HG03565 (cell line): ENCODE results near the gene IQCK.

Source experiments
- ATAC-seq: cut with Tn5 transposase; IDR thresholded peaks from one replicate; pipeline ENCODE4 v1.9.1; 2021; ENCODE audit warnings: mild to moderate bottlenecking, moderate library complexity; ENCODE audit not compliant: unreplicated experiment

Gene IQCK

DNA sequence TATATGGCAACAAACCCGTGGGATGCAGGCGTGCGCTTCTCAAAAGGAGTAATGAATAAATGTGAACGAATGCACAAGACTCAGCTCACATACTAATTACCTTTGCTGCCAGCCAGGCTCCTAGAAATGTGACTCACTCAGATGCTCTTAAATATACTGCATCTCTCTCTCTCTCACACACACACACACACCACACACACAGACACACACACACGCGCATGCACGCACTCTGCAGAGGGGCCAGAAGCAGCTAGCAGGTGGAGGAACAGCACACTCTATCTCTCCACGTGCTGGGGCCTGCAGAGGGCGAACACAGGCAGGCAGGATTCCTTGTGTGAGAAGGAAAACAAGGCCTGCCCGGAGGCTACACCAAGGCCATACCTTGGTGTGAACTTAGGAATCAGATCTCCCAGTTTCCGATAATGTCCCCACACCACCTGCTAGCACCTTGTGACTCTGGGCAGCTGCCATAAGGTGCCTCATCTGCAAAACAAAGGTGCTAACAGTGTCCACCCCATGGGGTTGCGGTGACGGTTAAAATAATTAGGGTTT lies 161.2 kb downstream of the IQCK start:
- no peak for ATAC-seq

GRCh38 chr16:19881028-19881427 lies 163.0 kb downstream of the IQCK start:
- ATAC-seq = no peak

DNA sequence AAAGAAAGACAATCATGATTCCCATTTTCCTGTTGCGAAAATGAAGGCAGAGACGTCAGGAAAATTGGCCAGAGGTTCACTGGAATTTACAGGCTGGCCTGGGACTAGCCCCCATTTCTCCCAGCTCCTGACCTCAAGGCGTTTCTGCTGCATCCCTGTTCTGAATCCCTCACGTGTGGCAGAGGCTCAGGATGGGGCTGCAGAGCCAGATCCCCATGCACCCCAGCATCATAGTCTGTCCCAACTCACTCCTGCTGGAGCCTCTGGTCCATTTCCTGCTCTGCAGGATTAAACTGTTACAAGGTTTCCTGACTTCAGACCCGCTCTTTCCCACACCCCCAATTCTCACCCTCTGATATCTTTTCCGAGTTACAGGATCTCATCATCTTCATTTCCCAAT lies 163.7 kb downstream of the IQCK start:
- ATAC-seq = no peak

DNA sequence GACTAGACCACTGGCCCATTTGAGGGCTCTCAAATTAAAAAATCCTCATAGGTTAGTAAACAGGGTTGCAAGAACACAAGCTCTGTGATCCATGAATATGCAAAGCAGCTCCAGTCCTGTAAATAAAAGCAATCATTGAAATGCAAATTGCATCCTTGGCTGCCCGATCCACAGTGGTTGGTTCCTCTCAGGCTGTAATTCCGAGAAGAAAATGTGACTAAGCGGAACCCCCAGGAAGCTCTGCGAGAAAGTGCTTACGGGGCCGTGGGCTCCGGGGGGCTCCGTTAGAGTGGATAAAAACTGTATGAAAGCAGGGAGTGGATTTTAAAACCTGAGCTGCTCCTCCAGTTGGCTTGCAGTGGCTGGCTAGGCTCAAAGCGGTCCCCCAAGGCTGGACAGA lies 164.1 kb downstream of the IQCK start:
- ATAC-seq = no peak

GRCh38 chr16:19882646-19883045 lies 164.6 kb downstream of the IQCK start:
- ATAC-seq = no peak

GRCh38 chr16:19883296-19883965 lies 165.4 kb downstream of the IQCK start:
- no peak for ATAC-seq

GRCh38 chr16:19883966-19884485 lies 166.0 kb downstream of the IQCK start:
- no peak for ATAC-seq

DNA sequence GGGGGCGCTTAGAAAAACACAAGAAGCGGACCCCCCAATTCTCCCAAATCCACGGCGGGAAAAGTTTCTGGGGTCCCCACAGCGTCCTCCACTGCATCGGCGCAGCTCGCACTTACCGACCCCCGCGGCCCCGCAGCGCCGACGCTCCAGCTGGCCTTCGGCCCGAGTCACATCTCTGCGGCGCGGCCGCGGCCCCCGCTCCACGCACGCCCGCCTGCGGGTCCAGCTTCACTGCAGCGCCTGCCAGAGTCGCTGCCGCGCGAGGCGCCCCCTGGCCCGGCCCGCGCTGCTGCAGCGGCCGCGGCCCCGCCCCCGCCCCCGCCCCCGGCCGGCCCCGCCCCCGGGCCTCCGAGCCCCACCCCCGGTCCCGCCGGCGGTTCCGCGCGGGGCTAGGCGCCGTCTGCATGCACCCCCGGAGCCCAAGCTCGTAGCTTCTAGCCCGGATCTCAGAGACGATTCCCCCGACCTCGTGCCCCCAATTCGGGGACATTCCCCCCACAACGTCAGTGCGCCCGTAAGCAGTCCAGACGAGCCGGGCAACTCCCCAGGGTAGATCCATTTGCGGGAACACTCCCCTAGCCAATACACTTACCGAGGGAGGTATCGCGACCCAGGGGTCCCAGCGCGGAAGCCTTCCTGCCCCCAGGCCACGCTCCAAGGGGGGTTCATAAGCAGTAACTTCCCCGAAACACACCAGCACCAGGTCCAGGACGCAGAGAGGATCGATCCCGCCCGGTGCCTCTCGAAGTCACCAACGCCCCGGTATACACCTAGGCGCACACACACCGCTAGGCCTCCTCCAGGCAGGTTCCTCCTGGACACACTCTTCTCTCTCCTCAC lies 166.8 kb downstream of the IQCK start, which contains the start of gene GPRC5B:
GPRC5B (minus strand) TSS at position 238 of the 840 bp plus-strand sequence. CDS start 12,003 bp downstream, outside the sequence.
- ATAC-seq = no peak

DNA sequence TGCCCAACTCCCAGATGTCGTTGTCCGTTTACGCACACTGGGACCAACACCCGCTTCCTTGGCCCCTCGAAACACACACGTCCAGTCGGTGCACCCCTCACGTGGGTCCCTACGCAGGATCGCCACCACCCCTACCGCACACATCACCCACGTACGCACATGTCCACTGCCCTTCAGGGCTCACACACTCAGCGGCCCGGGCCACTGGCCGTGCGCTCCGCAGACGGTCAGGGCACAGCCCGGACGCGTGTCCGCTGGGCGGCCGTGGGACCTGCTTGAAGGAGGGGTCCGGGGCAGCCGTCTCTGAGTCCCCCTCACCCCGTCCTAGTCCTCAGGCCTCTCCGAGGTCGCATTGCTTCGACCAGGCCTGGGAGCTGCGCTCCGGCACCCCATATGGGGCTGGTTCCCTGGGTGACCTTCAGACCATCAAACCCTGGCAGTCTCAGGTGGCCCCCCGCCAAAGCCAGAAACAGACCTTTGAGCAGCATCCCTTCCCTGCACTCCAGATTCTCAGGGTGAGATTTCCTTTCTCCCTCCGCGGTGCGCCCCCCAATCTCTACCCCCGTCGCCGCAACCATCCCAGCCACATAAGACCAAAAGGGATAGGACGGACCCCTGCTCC lies 167.5 kb downstream of the IQCK start:
- no peak for ATAC-seq

- peak; percentile 50 for ATAC-seq
Measured at GRCh38 chr16:19886073-19886941, 168.2 kb downstream of the IQCK start.

GRCh38 chr16:19888834-19889233 lies 170.8 kb downstream of the IQCK start:
- ATAC-seq = no peak

DNA sequence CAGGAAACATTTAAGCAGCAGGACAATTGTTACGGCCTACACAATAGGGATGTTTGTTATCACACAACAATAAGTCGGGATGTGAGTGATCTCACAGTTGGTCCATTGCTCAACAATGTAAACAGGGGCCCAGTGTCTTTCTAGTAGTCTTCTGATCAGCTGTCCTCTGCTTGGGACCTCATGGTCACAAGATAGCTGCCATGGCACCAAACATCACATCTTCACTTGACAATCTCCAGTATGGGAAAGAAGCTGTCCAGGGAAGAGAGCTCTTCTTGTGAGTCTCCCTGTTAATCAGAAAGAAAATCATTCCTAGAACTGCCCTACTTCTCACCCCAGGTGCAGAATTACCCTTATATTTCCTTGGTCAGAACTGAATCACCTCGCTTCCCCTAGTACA lies 172.8 kb downstream of the IQCK start:
- no peak for ATAC-seq

DNA sequence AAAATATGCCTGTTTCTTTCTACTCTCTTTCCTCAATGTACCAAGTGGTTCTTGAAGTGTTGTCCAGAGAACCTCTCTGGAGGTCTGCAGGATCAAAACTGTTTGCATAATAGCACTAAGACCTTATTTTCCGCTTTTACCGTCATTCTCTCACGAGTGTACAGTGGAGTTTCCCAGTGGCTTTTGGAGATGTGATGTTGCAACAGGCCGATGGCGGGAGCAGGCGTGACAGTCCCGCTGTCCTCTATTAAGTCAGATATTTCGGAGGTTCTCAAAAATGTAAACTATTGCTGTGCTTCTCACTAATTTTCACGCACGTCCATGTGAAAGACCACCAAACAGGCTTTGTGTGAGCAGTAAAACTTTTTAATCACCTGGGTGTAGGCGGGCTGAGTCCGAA lies 174.8 kb downstream of the IQCK start:
- no peak for ATAC-seq

GRCh38 chr16:19894586-19894985 lies 176.5 kb downstream of the IQCK start:
- ATAC-seq = no peak

GRCh38 chr16:19896951-19897350 lies 178.9 kb downstream of the IQCK start:
- ATAC-seq = no peak

GRCh38 chr16:19898166-19898565 lies 180.1 kb downstream of the IQCK start:
- no peak for ATAC-seq

DNA sequence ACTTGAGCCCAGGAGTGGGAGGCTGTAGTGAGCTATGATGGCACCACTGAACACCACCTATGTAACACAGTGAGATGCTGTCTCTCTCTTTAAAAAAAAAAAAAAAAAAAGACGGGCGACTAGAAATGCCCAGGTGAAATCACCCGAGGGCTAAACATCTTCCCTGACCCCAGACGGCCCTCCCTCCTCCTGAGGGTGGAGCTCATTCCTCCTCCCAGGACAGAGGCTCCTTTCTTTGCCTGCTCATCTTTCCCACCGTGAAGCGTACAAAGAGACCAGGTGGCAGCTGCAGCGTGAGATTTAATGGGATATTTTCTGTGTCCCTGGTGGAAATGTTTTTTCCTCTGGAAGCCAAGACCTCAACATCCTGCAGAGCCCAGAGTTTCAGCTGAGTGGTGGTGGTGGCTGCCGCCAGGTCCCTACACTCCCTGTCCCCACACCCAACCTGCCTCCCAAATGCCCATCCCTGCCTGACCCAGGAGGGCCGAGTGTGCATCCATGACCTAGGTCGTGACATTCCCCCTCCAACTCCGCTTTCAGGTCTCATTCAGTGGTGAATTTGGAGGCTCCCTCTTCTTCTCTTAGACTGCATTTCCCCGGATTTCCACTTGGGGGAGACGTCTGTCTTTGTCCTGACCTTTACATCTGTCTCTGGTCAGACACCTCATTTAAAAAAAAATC lies 181.0 kb downstream of the IQCK start:
- no peak for ATAC-seq

GRCh38 chr16:19899605-19899955 lies 181.5 kb downstream of the IQCK start:
- ATAC-seq = no peak

GRCh38 chr16:19901164-19901563 lies 183.1 kb downstream of the IQCK start:
- no peak for ATAC-seq
